Aorta (tissue), 5 donors: Measurements from ENCODE around the gene ATP1A3. TPM values are rescaled to one million over a fixed set of nuclear protein-coding genes. Genes with fewer than 3 reads are reported as not detected.
A peak's percentile ranks its signal among the peaks of the same experiment; 100 is the strongest.

Experiments
- ATAC-seq: fragments of 200-7000 bp; cut with Tn5 transposase; one replicate; pipeline ENCODE4 v1.9.1; 2022; ENCODE audit warnings: moderate library complexity; ENCODE audit not compliant: low FRiP score
- DNase-seq, 2 donors: peaks; one replicate each; pipeline ENCODE4 v3.0.0-alpha.2; 2020
- H3K27ac ChIP-seq, 2 donors: one replicate each; pipeline ENCODE4 v1.5.1; 2013; ENCODE audit warnings: low read length in 2 of 2, mild to moderate bottlenecking in 2 of 2, moderate library complexity in 2 of 2, control low read depth in 1 of 2, inconsistent platforms in 1 of 2, low read depth in 1 of 2
- H3K27me3 ChIP-seq, 2 donors: one replicate each; pipeline ENCODE4 v1.6.1; 2013; ENCODE audit warnings: control low read depth in 1 of 2, low read length in 1 of 2, mild to moderate bottlenecking in 1 of 2, moderate library complexity in 1 of 2; ENCODE audit not compliant: insufficient read depth in 2 of 2, control insufficient read depth in 1 of 2
- H3K36me3 ChIP-seq, 2 donors: one replicate each; pipeline ENCODE4 v1.6.1; 2013; ENCODE audit warnings: control low read depth in 1 of 2, low read length in 1 of 2, mild to moderate bottlenecking in 1 of 2; ENCODE audit not compliant: insufficient read depth in 2 of 2, control insufficient read depth in 1 of 2
- H3K4me1 ChIP-seq, 2 donors: one replicate each; pipeline ENCODE4 v1.6.1; 2013; ENCODE audit warnings: low read length in 2 of 2, control low read depth in 1 of 2, mild to moderate bottlenecking in 1 of 2, moderate library complexity in 1 of 2; ENCODE audit not compliant: insufficient read depth in 2 of 2, control insufficient read depth in 1 of 2
- H3K4me3 ChIP-seq, 2 donors: one replicate each; pipeline ENCODE4 v1.5.1; 2013; ENCODE audit warnings: low read length in 2 of 2, control low read depth in 1 of 2, mild to moderate bottlenecking in 1 of 2
- H3K9me3 ChIP-seq: one replicate; pipeline ENCODE4 v1.6.1; 2013; ENCODE audit warnings: mild to moderate bottlenecking, low read length; ENCODE audit not compliant: control insufficient read depth
- WGBS, 2 donors: extraction: QIAGEN DNeasy Blood & Tissue Kit; methylation state at CpG; one replicate each; pipeline ENCODE4 v1.1.7; 2013; 5-methylcytosine and 5-hydroxymethylcytosine counted together
- intact Hi-C, 2 donors: fragments of 100-400 bp; cut with DNase I; formaldehyde crosslinking; loops; one replicate each; pipeline versions ENCODE4 v1.14.2 to v1.15.0; 2022
- polyA plus RNA-seq, 2 donors: library from polyadenylated mRNA; stranded (reverse); fragments of 200-250 nt; gene quantifications; one replicate each; pipeline ENCODE4 v1.2.3, GENCODE V29; 2013
- total RNA-seq, 2 donors: library from RNA; stranded (reverse); fragmentation: NEBNext Ultra II Directional; extraction: Animal tissue kit (Norgen Biotek cat#: 25700); gene quantifications; one replicate each; pipeline ENCODE4 v1.2.1, GENCODE V29; 2021
- donor health status: healthy with polysubstance abuse.
- donor health status: Bipolar disorder and iron deficiency.
- donor health status: DM: no; HTN: no; CAD: no.
- donor health status: DM: no; HTN: no; CAD: no.
- donor health status: DM: yes; HTN: yes; CAD: no.

The ATP1A3 gene
- total and polyA plus RNA-seq, 4 donors, result 0.38 TPM; not detected in 3

GRCh38 chr19:41999071-41999877, 5.2 kb upstream of the ATP1A3 start:
- ATAC-seq, result no peak
- Histone ChIP-seq H3K9me3 (peaks cover 3% of the 10 kb centered on the region), H3K36me3 (no peaks in the 10 kb centered on the region), H3K4me3 (no peak overlapping the region), H3K4me1 (no peaks in the 10 kb centered on the region), H3K27me3 (peaks cover 0 to 3% of the 10 kb centered on the region in 2 donors), H3K27ac (no peak overlapping the region)
- DNase-seq, result no peak
- WGBS, 2 donors, result 14 to 19% methylated on average over 35 to 55 of the region's 55 CpGs
- intact Hi-C loops, result no loop called here

DNA sequence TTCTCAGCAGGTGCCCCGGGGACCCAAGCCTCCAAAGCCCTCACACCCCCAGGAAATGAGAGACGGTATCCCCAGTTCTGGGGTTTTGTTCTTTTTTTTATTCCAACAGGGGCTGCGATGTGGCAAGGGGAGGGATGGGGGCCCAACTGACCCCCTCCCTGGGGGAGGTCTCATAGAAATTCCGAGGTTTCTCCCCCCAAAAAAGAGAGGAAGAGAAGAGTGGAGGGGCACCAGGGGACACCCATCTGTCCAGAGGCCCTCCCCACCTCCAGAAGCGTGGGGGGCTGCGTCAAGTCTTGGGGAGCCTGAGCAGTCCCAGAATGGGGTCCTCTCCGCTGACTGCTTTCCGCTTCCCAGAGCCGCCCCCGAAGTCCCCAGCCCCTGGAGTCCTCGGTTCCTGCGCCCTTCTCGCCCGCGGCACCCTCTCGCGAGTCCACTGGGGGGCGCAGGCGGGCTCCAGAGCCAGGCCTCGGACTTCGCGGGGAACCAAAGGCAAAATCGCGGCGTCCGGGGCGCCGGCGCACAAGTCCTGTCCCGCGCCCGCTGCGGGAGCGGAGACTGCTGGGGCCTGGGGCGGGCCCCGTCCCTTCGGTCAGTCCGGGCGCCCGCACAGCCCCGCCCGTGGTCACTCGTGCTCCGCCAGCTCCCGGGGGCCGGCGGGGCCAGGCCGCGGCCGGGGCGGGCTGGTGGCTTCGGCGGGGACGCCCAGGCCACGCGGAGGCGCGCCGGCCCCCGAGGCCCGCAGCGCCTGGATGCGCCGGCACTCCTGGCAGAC, 4.4 kb upstream of the ATP1A3 start:
- peaks cover 3% of the 10 kb centered on the region for H3K9me3 ChIP-seq
- no peak for DNase-seq
- no peak for ATAC-seq
- no peaks in the 10 kb centered on the region for H3K36me3 ChIP-seq
- H3K4me3 ChIP-seq, result no peak overlapping the region
- H3K27ac ChIP-seq, result no peak overlapping the region
- H3K27me3 ChIP-seq, result peaks cover 0 to 3% of the 10 kb centered on the region in 2 donors
- no peaks in the 10 kb centered on the region for H3K4me1 ChIP-seq
- WGBS, 2 donors, result 5 to 6% methylated on average over 40 to 64 of the region's 64 CpGs
- intact Hi-C loops, result no loop called here

DNA sequence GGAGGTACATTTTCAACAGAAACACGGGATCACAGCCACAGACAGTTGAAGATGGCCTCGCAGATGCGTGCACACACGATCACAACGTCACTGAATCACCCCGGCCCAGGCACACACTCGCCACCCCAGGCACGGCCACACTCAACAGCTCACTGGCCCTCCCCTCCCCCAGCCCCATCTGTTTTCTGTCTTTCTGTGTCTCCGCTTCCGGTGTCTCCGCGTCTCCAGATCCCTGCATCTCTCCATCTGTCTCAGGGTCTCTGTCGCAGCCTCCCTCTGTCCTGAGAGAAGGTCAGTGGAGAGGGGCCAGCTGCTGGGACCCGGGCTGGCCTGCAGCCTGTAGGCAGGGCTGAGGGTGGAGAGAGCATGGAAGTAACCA, 3.8 kb upstream of the ATP1A3 start:
- Histone ChIP-seq H3K27ac (no peak overlapping the region), H3K36me3 (no peaks in the 10 kb centered on the region), H3K4me1 (no peaks in the 10 kb centered on the region), H3K9me3 (peaks cover 3% of the 10 kb centered on the region), H3K4me3 (no peak overlapping the region), H3K27me3 (peaks cover 0 to 3% of the 10 kb centered on the region in 2 donors)
- ATAC-seq (no peak), DNase-seq (no peak)
- 4% methylated on average over 14 of the region's 14 CpGs for WGBS, 2 donors
- intact Hi-C loops, result no loop called here

GRCh38 chr19:41997121-41997850, 3.3 kb upstream of the ATP1A3 start:
- DNase-seq (peak in 1 of 2 donors; percentile 82), ATAC-seq (peak; percentile 39)
- intact Hi-C loops, result no loop called here
- Histone ChIP-seq H3K27ac (no peak overlapping the region), H3K4me1 (no peaks in the 10 kb centered on the region), H3K36me3 (no peaks in the 10 kb centered on the region), H3K9me3 (peaks cover 3% of the 10 kb centered on the region), H3K4me3 (no peak overlapping the region), H3K27me3 (peaks cover 0 to 3% of the 10 kb centered on the region in 2 donors)
- 2% methylated on average over 34 to 35 of the region's 35 CpGs for WGBS, 2 donors

- no peak overlapping the region for H3K27ac ChIP-seq
- H3K4me1 ChIP-seq, result no peaks in the 10 kb centered on the region
- ATAC-seq (no peak), DNase-seq (no peak)
- intact Hi-C loops, result no loop called here
- 34 to 38% methylated on average over 12 of the region's 12 CpGs for WGBS, 2 donors
- H3K4me3 ChIP-seq, result no peak overlapping the region
- H3K9me3 ChIP-seq, result peaks cover 3% of the 10 kb centered on the region
- H3K36me3 ChIP-seq, result no peaks in the 10 kb centered on the region
- H3K27me3 ChIP-seq, result peaks cover 0 to 3% of the 10 kb centered on the region in 2 donors
These were observed 2.1 kb upstream of the ATP1A3 start for GRCh38 chr19:41995959-41996797.

DNA sequence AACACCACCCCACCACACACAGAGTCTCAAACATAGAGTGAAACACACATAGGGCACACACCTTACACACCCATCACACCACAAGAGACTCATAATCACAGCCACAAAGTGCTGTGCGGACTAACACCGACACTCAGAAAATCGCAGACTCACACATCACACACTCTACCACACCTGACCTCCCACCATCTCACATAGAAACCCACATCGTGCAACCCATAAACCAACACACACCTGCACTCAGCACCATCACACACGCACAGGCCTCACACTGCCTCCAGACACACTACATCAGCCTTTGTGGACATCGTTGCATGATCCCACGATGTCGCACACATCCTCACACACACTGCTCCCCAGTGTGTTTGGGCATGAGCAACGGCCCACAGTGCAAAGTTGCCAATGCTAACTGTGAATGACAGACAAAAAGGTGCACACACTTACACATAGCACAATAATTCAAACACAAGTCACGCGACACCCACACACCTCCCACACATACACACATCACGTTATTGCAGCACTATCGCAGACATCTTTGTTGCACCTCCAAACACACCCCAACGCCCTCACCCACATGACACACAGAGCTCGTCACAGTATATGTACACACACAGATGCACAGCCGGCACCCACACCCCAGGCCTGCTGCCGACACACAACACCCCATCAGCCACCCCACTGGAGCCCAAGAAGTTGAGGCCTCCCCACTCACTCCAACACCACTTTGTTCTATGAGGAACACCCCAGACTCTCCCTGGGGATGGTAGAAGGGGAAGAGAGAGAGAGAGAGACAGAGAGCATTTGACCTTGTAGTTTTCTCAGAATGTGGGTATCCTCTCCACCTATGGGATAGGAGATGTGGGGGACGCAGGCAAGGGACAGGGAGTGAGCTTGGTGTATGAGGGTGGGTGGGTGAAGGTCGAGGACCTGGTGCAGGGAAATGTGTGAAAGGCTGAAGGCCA, 1.2 kb upstream of the ATP1A3 start:
- no peaks in the 10 kb centered on the region for H3K36me3 ChIP-seq
- ATAC-seq, result no peak
- no peak overlapping the region for H3K4me3 ChIP-seq
- H3K9me3 ChIP-seq, result peaks cover 3% of the 10 kb centered on the region
- no peak for DNase-seq
- 84 to 85% methylated on average over 19 of the region's 19 CpGs for WGBS, 2 donors
- H3K4me1 ChIP-seq, result no peaks in the 10 kb centered on the region
- peaks cover 0 to 2% of the 10 kb centered on the region in 2 donors for H3K27me3 ChIP-seq
- no peak overlapping the region for H3K27ac ChIP-seq
- intact Hi-C loops, result no loop called here

GRCh38 chr19:41994521-41994971, 516 bp upstream of the ATP1A3 start:
- WGBS, 2 donors, result 27 to 30% methylated on average over 12 to 13 of the region's 13 CpGs
- intact Hi-C loops, result no loop called here
- Histone ChIP-seq H3K36me3 (no peaks in the 10 kb centered on the region), H3K4me1 (no peaks in the 10 kb centered on the region), H3K4me3 (no peak overlapping the region), H3K9me3 (peaks cover 3% of the 10 kb centered on the region), H3K27ac (no peak overlapping the region), H3K27me3 (peaks cover 0 to 2% of the 10 kb centered on the region in 2 donors)
- ATAC-seq (no peak), DNase-seq (no peak)
